ENCODE data around the gene PPP2R5C. TPM values are rescaled to one million over a fixed set of nuclear protein-coding genes. Genes with fewer than 3 reads are reported as not detected.
A peak's percentile ranks its signal among the peaks of the same experiment; 100 is the strongest.

The PPP2R5C gene
- total RNA-seq, 1 experiment from 2014 or later = 93.0 TPM

- Histone ChIP-seq H3K4me1 (ENCODE audit: insufficient read depth, low read length) (no peaks in the 10 kb centered on the region), H3K9ac (ENCODE audit: extremely low read depth, insufficient read length, low read length) (no peak overlapping the region), H2BK120ac (ENCODE audit: low read depth, low read length, poor library complexity, severe bottlenecking) (no peak overlapping the region), H3K23ac (ENCODE audit: insufficient read length, low read depth, low read length) (no peak overlapping the region), H3K23me2 (ENCODE audit: insufficient read length, low read depth, low read length, poor library complexity, severe bottlenecking) (no peaks in the 10 kb centered on the region), H3K4ac (ENCODE audit: low read depth, low read length) (no peak overlapping the region), H4K8ac (replicated peaks; ENCODE audit: insufficient read length, low read depth, low read length) (no peak overlapping the region), H3K27ac (ENCODE audit: insufficient read length, low read depth, low read length) (no peak overlapping the region), H3K9me3 (ENCODE audit: control insufficient read depth, low read depth, low read length) (no peaks in the 10 kb centered on the region), H3K56ac (ENCODE audit: insufficient read length, low read depth, low read length) (no peak overlapping the region), H4K20me1 (ENCODE audit: control insufficient read depth, insufficient read depth, insufficient read length) (no peaks in the 10 kb centered on the region), H2BK12ac (ENCODE audit: insufficient read length, low read depth, low read length) (no peak overlapping the region), H3K4me2 (ENCODE audit: insufficient read depth, insufficient read length, low read length) (no peak overlapping the region), H3K18ac (ENCODE audit: insufficient read length, low read depth, low read length) (no peak overlapping the region), H2BK15ac (ENCODE audit: low read depth, low read length) (no peak overlapping the region), H2AFZ (ENCODE audit: low read length) (no peak overlapping the region), H2AK5ac (ENCODE audit: insufficient read length, low read length) (no peak overlapping the region), H3K14ac (ENCODE audit: insufficient read depth, low read length) (no peak overlapping the region), H3K27me3 (ENCODE audit: insufficient read depth, low read length) (no peaks in the 10 kb centered on the region), H2BK5ac (ENCODE audit: insufficient read length, low read length) (no peak overlapping the region), H3T11ph (ENCODE audit: low read length) (no peak overlapping the region), H4K5ac (ENCODE audit: insufficient read length, low read depth, low read length) (no peak overlapping the region), H2BK20ac (ENCODE audit: low read depth, low read length, poor library complexity, severe bottlenecking) (no peak overlapping the region), H3K79me1 (ENCODE audit: insufficient read depth, low read depth, low read length, poor library complexity, severe bottlenecking) (peaks cover 6% of the 10 kb centered on the region), H4K91ac (ENCODE audit: insufficient read length, low read depth, low read length) (no peak overlapping the region), H3K79me2 (ENCODE audit: insufficient read depth, low read length) (no peaks in the 10 kb centered on the region; the same call in 1 of the 2 replicates)
- no CpG with 5 or more reads among the region's 5 CpGs for WGBS (ENCODE audit: extremely low coverage, insufficient read length, low lambda C conversion rate)
- no peaks in the 10 kb centered on the region for H3K27me3 Mint-ChIP-seq (ENCODE audit: low read depth)
- H3K36me3 Mint-ChIP-seq (ENCODE audit: insufficient read depth in 1 of 3, low read depth in 3 of 3) = peaks cover 0 to 15% (median 4%) of the 10 kb centered on the region in 3 experiments; a peak in 4 of 7 replicates
- peak overlapping the region in 1 of 3 experiments; percentile 4; a peak in 1 of 7 replicates for H3K27ac Mint-ChIP-seq
- peaks cover 4 to 6% of the 10 kb centered on the region in 2 experiments; a peak in 3 of 4 replicates for H3K4me1 Mint-ChIP-seq
- H3K4me3 Mint-ChIP-seq = no peak overlapping the region
- no peak for DNase-seq
- no peak for TF ChIP-seq CTCF (conservative IDR thresholded peaks at IDR 0.05)
- no peaks in the 10 kb centered on the region for H3K9me3 Mint-ChIP-seq
These were observed 92.9 kb downstream of the PPP2R5C start for GRCh38 chr14:101854366-101854765.
